Measurements from ENCODE around the gene CITED4. TPM values are rescaled to one million over a fixed set of nuclear protein-coding genes. Genes with fewer than 3 reads are reported as not detected.

Gene CITED4
- polyA plus RNA-seq, 3 donors, result 2.4 to 18.8 (median 17.1) TPM

DNA sequence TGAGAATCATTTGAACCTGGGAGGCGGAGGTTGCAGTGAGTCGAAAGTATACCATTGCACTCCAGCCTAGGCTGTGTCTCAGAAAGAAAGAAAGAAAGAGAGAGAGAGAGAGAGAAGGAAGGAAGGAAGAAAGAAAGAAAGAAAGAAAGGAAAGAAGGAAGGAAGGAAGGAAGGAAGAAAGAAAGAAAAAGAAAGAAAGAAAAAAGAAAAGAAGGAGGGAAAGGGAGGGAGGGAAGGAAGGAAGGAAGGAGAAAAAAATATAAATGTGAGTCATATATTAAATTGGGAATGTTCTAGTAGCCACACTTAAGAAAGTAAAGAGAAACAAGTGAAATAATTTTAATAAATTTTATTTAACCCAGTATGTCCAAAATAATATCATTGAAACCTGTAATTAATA lies 16.7 kb upstream of the CITED4 start:
- Histone ChIP-seq H3K27me3 (ENCODE audit: control insufficient read depth in 2 of 2, insufficient read depth in 2 of 2, low read length in 2 of 2) (peaks cover 8 to 14% of the 10 kb centered on the region in 2 donors), H3K4me2 (replicated peaks; ENCODE audit: extremely low read depth, low read length, poor library complexity, severe bottlenecking) (no peak overlapping the region), H3K27ac (ENCODE audit: low read depth in 1 of 2, low read length in 2 of 2) (no peak overlapping the region), H3K79me2 (ENCODE audit: insufficient read depth, low read length) (no peaks in the 10 kb centered on the region), H3K36me3 (replicated peaks in 1 of 2; ENCODE audit: control insufficient read depth in 1 of 2, insufficient read depth in 2 of 2, low read length in 2 of 2) (no peaks in the 10 kb centered on the region), H4K20me1 (ENCODE audit: insufficient read depth, low read length) (no peaks in the 10 kb centered on the region), H3K4me3 (replicated peaks in 1 of 3; ENCODE audit: low read depth in 2 of 3, low read length in 3 of 3) (no peak overlapping the region), H3K9me3 (replicated peaks in 1 of 2; ENCODE audit: control insufficient read depth in 1 of 2, insufficient read depth in 1 of 2, low read length in 2 of 2) (peaks cover 0 to 9% of the 10 kb centered on the region in 2 donors), H3K9ac (ENCODE audit: insufficient read depth, low read length, poor library complexity, severe bottlenecking) (no peak overlapping the region), H3K4me1 (ENCODE audit: control insufficient read depth in 1 of 2, insufficient read depth in 2 of 2, low read length in 2 of 2) (peaks cover 13 to 34% of the 10 kb centered on the region in 2 donors), H2AFZ (ENCODE audit: insufficient read depth, low read depth, low read length, poor library complexity, severe bottlenecking) (no peak overlapping the region)
- TF ChIP-seq, protein P1, sequence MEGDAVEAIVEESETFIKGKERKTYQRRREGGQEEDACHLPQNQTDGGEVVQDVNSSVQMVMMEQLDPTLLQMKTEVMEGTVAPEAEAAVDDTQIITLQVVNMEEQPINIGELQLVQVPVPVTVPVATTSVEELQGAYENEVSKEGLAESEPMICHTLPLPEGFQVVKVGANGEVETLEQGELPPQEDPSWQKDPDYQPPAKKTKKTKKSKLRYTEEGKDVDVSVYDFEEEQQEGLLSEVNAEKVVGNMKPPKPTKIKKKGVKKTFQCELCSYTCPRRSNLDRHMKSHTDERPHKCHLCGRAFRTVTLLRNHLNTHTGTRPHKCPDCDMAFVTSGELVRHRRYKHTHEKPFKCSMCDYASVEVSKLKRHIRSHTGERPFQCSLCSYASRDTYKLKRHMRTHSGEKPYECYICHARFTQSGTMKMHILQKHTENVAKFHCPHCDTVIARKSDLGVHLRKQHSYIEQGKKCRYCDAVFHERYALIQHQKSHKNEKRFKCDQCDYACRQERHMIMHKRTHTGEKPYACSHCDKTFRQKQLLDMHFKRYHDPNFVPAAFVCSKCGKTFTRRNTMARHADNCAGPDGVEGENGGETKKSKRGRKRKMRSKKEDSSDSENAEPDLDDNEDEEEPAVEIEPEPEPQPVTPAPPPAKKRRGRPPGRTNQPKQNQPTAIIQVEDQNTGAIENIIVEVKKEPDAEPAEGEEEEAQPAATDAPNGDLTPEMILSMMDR (IDR thresholded peaks at IDR 0.05), result no peak
- Mint-ChIP-seq H3K27me3 (ENCODE audit: low read depth in 3 of 3) (peaks cover 12 to 20% (median 19%) of the 10 kb centered on the region in 3 donors), H3K4me1 (peaks cover 36% of the 10 kb centered on the region), H3K36me3 (peaks cover 5 to 15% of the 10 kb centered on the region in 2 donors), H3K4me3 (no peak overlapping the region), H3K9me3 (peaks cover 4 to 16% (median 11%) of the 10 kb centered on the region in 7 donors), H3K27ac (no peak overlapping the region)
- WGBS (ENCODE audit: insufficient coverage), result no CpG with 5 or more reads among the region's 2 CpGs
- intact Hi-C loops (cut with micrococcal nuclease), result no loop called here
- DNase-seq, result no peak

DNA sequence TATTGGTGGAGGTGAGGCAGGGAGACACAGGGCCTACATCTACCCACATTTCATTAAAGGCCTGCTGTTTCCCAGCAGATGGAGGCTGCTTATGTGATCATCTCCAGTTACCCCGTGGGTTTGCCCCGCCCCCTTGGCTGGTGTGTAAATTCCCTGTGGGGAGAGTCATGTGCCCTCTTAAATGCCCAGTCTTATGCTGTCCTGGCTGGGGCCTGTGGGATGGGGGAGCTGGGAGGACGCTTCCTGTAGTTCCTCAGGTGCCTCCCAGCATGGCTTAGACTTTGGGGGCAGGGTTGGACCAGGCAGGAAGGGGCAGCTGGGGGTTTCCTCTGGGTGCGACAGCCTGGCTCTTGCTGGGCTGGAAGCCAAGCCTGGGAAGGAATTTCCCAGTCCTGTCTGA lies 15.5 kb upstream of the CITED4 start:
- peaks cover 39% of the 10 kb centered on the region for H3K4me1 Mint-ChIP-seq
- Histone ChIP-seq H3K4me3 (replicated peaks in 1 of 3; ENCODE audit: low read depth in 2 of 3, low read length in 3 of 3) (no peak overlapping the region), H3K79me2 (ENCODE audit: insufficient read depth, low read length) (no peaks in the 10 kb centered on the region), H3K9me3 (replicated peaks in 1 of 2; ENCODE audit: control insufficient read depth in 1 of 2, insufficient read depth in 1 of 2, low read length in 2 of 2) (peaks cover 0 to 5% of the 10 kb centered on the region in 2 donors), H3K4me2 (replicated peaks; ENCODE audit: extremely low read depth, low read length, poor library complexity, severe bottlenecking) (no peak overlapping the region), H3K4me1 (ENCODE audit: control insufficient read depth in 1 of 2, insufficient read depth in 2 of 2, low read length in 2 of 2) (peaks cover 12 to 31% of the 10 kb centered on the region in 2 donors), H3K27me3 (ENCODE audit: control insufficient read depth in 2 of 2, insufficient read depth in 2 of 2, low read length in 2 of 2) (peaks cover 0 to 2% of the 10 kb centered on the region in 2 donors), H4K20me1 (ENCODE audit: insufficient read depth, low read length) (no peaks in the 10 kb centered on the region), H3K27ac (ENCODE audit: low read depth in 1 of 2, low read length in 2 of 2) (no peak overlapping the region), H3K9ac (ENCODE audit: insufficient read depth, low read length, poor library complexity, severe bottlenecking) (no peak overlapping the region), H3K36me3 (replicated peaks in 1 of 2; ENCODE audit: control insufficient read depth in 1 of 2, insufficient read depth in 2 of 2, low read length in 2 of 2) (no peaks in the 10 kb centered on the region), H2AFZ (ENCODE audit: insufficient read depth, low read depth, low read length, poor library complexity, severe bottlenecking) (no peak overlapping the region)
- peak; percentile 23 to 75 (median 31) for DNase-seq
- 6% methylated on average over 2 of the region's 4 CpGs for WGBS (ENCODE audit: insufficient coverage)
- intact Hi-C loops (cut with micrococcal nuclease), result no loop called here
- peaks cover 4 to 11% (median 6%) of the 10 kb centered on the region in 7 donors for H3K9me3 Mint-ChIP-seq
- H3K27me3 Mint-ChIP-seq (ENCODE audit: low read depth in 3 of 3), result peaks cover 7 to 13% (median 11%) of the 10 kb centered on the region in 3 donors
- peaks cover 5 to 11% of the 10 kb centered on the region in 2 donors for H3K36me3 Mint-ChIP-seq
- TF ChIP-seq, protein P1 (IDR thresholded peaks at IDR 0.05), result no peak
- H3K27ac Mint-ChIP-seq, result peak overlapping the region in 3 of 7 donors; percentile 15 to 49 (median 35)
- no peak overlapping the region for H3K4me3 Mint-ChIP-seq

Data from CD14-positive monocyte (primary cell).